ENCODE measurements around the gene PPIA.
"Not testable (repeated sequence)": the region's sequence is repeated elsewhere in the genome, so short reads cannot be mapped to it uniquely, and the experiment has no call there.

The PPIA gene

DNA sequence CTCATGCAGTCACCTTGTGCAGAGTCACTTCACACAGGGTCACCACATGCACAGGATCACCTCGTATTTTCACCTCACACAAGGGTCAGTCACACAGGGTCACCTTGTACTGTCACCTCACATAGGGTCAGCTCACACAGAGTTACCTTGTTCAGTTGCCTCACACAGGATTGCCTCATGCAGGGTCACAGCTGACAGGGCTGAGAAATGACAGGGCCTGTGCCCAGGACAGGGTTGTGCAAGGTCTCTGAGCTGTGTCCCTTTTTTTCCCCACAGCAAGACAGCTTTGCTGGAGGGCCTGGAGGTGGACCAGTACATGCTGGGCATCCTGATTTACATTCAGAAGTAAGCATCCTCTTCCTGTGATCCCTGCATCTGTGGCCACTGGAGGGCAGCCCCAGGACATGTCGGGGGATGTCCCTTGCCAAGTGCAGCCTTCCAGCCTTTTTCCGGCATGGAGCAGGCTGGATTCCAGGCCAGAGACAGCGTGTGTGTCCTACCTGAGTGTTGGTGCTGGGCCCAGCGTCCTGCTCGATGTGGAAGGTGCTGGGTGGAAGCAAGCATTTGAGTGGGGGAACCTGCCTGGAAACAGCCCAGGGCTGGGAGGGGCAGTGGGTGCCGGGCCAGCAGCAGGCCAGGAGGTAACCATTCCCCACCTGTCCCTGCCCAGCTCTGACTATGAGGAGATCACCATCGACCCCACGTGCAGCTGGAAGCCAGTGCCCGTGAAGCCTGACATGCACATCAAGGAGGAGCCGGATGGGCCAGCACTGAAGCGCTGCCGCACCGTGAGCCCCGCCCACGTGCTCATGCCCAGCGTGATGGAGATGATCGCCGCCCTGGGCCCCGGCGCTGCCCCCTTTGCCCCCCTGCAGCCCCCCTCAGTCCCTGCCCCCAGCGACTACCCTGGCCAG lies 31.6 kb upstream of the PPIA start:
- DNase-seq: no peak

DNA sequence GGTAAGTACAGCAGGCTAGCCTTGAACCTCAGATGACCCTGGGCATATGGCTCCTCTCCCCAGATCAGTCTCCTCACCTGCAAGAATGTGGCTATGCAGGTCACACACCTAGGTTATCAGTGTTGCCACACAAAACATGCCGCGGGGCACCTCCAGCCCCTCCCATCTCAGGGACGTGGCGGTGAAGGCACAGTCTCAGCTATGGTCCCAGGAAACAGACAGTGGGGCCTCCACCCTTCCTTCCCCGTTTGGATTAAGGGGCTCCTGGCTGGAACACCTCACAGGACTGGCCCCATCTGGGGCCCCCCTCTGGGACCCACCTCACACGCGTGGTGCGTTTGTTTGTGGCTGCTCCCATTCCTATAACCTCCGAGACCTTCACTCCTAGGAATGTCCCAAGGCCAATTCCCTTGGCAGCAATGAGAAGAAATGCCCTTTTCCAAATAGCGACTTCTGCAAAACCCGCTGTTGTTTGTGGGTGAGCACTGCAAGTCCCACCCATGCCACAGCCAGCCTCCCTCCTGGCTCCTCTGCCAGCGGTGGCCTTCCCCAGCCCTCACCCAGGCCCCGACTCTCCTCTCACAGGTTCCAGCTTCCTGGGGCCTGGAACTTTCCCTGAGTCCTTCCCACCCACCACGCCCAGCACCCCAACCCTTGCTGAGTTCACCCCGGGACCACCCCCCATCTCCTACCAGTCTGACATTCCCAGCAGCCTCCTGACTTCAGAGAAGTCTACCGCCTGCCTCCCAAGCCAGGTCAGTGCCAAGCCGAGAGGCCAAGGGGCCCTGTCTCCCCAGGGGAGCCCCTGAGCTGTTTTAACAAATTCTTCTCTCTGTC lies 30.7 kb upstream of the PPIA start:
- DNase-seq: no peak

DNA sequence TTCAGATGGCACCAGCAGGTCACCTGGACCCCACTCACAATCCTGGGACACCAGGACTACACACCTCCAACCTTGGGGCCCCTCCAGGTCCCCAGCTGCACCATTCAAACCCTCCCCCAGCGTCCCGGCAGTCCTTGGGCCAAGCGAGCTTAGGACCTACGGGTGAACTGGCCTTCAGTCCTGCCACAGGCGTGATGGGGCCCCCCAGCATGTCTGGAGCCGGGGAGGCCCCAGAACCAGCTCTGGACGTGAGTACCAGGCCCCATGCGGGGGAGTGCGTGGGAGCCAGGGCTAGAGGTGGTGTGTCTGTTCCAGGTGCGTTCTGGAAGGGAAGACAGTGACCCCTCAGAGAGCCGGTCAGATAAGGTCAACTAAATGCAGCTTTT lies 30.1 kb upstream of the PPIA start:
- no peak for DNase-seq

DNA sequence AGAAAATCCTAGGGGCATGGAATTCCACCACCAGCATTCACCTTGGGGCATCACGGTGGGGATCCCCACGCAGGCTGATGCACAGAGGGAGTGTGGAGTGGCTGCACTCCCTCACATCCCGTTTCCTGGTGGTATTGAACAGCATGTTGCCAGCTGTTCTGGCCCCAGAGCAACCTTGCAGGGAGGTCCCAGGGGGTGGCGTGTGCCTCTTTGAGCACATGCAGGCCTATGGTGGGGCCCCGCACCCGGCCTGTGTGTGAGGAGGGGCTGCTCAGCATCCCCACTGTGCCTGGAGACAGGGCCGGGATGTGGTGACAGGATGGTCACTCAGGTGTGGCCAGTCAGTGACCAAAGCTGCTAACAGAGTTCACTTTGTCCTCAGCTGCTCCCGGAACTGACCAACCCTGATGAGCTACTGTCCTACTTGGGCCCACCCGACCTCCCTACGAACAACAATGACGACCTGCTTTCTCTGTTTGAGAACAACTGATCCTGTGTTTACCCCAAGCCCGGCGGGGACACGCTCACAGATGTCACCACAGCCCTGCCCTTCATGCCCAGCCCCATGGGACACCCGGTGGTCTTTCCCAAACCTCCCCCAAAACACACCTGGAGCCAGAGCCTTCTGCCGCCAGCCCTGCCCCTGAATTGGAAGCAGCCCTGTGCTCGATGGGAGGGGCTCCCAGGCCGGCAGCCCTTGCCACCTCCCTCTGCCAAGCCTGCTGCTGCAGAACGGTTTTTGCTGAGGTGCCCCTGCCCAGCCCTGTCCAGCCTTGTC lies 29.2 kb upstream of the PPIA start:
- no peak for DNase-seq

DNA sequence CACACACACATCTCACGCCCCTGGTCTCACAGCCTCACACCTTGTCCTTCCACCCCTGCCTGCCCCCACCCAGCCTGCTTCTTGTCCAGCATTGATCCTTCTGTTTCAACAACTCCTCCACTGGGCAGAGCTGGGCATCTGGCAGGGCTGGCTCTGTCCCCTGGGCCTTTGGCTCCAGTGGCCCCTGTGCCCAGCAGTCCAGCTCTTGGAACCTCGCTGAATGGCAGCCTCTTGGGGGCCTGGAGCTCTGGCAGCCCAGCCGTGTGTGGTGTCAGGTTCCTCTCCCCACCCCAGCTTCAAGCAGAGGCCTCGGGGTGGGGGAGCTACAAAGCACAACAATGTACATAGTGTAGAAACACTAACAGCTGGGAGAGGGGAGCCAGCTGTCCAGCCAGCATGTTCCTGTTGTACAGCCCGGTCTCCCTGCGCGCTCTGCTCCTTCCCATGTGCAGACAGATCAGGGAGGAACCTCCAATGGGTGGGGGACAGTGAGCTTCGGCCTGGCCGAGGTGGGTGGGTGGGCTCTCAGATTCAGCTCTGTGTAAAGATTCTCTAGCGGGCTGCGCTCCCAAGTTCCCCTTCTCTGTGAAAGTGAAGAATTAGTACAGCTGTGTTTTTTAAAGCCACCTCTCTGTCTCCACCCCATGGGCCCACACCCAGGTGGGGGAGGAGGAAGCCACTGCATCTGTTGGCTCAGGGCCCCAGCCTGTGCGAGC lies 28.4 kb upstream of the PPIA start:
- peak; percentile 90 for DNase-seq

DNA sequence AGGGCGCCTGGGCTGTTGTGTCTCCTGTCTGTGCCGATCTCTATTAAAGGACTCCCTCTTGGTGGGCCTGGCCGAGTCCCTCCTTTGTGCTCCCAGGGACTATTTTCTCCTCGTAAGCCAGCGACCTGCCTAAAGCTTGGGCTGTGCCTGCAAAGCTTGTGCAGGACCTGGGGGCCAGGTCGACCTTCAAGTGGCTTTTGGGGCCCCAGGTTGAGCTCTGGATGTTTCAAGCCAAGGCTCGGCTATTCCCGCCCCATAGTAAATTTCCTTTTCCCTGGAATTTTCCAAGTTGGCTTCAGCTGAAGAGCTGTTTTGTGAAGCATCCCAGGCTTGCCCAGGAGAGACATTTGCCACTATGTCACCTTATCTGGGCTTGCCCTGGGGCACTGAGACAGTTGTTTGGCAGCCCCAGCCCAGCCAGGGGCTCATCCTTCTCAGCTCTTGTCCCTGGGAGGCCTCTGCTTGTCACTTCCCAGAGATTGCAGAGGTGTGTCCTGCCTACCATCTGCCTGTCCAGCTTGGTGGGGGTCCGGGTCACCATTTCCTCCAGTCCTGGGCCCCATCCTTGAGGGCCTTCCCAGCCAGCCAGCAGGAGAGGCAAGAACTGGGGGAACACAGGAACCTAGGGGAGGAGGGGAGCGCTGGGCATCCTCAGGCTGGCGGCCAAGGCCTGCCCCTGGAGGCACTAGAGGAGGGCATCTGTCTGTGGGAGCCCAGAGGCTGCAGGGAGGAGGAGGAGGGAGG lies 27.7 kb upstream of the PPIA start:
- DNase-seq: no peak

DNA sequence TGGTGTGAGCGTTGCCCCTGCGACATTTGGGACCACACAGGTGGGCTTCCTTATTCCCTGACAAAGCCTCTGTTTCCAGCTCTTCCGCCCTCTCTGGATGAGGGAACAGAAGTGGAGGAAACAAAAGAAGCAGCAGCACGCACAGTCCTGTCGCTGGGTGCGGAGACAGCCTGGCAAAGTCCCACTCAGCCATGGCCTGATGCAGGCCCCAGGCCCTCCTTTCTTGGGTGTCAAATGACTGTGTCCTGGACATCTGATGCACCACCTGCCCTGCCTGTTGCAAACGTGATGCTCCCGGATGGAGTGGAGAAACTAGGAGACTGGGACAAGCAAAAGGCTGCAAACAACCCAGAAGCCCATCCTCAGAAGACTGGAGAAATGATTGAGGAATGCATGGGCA lies 27.1 kb upstream of the PPIA start:
- no peak for DNase-seq

DNA sequence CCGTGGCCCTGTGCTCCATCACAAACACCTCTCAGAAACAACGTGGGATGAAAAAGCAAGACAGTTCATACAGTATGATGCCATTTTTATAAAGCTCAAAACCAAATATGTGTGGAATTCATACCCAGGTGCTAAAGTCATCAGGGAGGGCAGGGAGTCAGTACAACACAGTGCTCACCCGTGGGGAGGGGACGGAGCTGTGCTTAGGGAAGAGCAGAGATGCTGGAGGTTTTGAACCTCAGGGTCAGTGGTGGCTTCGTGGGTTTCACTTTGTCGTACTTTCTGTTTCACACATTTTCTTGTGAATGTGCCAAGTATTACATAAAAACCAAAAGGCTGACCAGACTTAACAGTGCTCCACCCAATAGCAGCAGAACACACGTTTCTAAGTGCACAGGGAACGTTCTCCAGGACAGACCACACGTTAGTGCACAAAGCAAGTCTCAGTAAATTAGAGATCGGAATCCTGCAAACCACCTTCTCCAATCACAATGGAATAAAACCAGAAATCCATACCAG lies 26.6 kb upstream of the PPIA start:
- DNase-seq: peak; percentile 91

DNA sequence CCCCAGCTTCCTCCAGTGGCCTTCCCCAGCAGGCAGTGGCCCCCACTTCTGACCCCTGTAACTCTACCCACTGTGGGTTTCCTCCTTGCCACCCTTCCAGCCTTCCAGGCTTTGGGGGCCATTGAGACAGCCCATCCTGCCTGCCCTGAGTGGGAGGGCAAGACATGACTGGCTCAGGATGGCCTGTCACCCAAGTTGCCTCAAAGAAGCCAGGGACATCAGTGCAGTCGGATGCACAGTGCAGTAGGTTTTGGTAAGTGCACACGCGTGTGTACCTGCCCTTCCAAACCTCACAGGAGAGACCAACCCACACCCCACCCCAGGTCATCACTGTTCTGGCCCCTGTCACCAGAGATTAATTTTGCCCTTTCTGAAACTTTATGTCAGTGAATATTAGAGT lies 25.1 kb upstream of the PPIA start:
- no peak for DNase-seq

DNA sequence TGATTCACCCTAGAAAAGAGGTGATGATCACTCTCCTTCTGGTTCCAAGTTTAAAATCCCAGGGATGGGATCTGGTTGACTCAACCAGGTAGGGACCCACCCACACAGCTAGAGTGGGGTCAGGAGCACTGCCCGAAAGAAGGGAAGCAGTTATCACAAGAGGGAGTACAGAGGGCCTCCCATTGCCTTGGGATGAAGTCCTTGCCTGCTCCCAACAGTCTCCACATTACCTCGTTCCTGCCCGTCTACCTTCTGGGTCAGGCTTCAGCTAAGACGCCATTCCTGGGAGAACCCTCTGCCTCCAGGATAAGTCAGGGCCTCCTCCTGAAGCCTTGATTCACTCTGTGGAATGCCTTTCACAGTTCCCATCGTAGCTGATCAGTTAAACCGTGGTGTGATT lies 24.0 kb upstream of the PPIA start:
- no peak for DNase-seq

DNA sequence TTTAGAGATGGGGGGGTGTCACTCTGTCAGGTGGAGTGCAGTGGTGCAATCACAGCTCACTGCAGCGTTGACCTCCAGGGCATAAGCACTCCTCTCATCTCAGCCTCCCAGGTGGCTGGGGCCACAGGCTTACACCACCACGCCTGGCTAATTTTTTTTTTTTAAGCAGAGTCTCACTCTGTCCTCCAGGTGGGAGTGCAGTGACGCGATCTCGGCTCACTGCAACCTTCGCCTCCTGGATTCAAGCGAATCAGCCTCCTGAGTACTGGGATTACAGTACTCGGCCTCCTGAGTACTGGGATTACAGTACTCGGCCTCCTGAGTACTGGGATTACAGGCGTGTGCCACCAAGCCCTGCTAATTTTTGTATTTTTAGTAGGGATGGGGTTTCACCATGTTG lies 23.6 kb upstream of the PPIA start:
- peak; percentile 61 for DNase-seq

DNA sequence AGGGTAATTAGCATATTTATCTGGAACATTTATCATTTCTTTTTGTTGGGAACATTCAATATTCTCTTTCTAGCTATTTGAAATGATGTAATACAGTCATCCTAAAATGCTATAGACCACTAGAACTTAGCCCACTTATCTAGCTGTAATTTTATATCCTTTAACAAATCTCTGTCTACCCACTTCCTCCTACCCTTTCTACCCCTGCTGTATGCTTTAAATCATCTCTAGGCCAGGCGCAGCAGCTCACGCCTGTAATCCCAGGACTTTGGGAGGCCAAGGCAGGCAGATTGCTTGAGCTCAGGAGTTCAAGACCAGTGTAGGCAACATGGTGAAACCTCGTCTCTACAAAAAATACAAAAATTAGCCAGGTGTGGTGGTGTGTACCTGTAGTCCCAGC lies 22.0 kb upstream of the PPIA start:
- DNase-seq: not testable (repeated sequence)

DNA sequence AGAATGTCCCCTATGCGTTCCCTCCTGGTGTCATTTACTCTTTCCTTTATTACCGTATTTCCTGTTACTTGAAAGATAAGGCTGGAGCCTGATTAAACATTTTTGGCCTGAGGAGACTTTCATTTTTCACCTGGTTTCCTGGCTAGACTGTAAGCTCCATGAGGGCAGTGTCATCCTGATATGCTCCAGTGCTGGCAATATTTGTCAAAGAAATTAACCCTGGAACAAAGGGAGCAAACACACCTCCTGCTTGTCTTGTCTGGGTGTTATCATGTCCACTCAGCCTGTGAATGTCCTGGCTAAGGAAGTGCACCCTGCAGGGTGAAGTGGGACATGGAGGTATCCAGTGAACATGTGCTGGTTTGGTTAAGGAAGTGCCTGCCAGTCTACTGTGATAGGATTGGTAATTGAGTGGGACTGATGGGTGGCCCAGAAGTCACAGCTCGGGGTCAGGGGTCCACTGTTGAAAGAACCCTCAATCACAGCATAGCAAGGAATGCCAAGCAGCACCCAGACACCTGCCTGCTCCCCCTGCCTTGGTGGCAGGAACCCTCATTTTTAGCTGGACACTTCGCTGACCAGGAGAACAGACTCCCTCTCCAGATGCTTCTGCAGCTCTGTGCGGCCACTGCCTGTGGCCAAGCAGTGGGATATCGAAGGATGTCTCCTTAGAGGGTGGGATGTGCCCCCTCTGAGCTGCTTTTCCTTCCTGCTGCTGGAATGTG lies 20.9 kb upstream of the PPIA start:
- DNase-seq: no peak

DNA sequence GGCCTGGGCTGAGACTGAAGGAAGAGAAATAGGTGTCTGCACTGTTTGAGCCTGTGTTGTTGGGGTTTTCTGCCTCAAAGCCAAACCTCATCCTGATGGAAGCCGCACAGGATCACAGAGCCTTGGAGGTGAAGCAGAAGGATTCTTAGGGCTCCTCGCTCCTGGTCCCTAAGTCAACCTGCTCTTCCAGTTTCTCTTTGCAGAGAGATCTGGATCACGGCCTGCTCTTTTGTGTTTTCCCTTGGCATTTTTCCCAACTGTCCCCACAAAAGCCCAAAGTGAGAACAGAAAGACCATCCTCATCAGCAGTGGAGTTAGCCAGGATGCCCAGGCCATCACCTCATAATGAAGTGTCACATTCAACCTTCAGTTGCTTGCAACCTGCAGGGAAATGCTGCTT lies 20.3 kb upstream of the PPIA start:
- no peak for DNase-seq

DNA sequence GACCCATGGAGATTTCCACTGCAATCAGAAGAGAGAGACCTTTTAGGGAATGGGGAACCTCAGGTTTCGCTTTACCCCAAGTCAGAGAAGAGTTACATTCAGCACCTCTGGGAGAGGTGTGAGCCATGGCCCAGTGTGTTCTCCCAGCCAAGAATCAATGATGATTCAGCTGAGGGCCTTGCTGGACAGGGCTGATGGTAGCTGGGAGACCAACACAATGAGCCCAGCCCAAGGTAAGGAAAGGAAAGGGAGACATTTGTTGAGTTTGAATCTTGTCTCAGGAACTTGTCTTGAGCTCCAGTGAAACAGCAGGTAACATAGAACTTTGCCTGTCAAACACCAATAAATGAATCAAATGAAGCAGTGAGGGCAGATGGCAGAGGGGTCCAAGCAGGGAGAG lies 14.0 kb upstream of the PPIA start:
- DNase-seq: no peak

DNA sequence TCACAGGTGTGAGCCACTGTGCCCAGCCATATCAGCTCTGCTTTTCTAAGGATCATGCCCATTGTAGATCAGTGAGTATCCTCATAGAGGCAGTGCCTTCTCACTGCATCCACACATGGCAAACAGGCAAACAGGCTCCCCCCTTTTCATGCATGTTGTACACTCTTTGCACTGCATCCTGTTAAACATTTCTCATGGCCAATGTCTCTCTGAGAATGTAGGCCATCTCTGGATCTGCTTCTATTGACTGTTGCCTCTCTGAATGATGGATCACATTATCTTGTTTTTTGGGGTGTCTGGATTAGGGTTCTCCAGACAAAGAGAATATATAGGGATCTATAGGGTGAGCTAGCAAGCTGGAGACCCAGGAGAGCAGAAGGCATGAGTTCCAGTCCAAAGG lies 13.1 kb upstream of the PPIA start:
- no peak for DNase-seq

DNA sequence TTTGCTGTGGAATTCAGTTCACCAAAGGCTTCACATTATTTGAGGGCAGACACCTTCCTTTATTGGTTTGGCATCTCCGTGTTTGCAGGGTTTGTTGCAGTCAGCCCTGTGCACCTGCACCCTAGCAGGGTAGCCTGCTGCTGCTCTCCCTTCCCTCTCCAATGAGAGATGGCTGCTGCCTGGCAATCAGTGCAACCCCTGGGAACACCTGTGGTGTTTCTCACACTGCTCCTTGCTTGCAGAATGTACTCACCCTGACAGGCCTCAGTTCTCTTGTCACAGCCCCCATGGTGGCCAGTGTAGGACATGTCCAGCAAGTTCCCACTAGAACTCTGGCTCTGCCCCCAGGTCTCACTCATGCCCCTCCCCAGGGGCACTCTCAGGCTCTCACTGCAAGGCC lies 12.1 kb upstream of the PPIA start:
- DNase-seq: no peak

DNA sequence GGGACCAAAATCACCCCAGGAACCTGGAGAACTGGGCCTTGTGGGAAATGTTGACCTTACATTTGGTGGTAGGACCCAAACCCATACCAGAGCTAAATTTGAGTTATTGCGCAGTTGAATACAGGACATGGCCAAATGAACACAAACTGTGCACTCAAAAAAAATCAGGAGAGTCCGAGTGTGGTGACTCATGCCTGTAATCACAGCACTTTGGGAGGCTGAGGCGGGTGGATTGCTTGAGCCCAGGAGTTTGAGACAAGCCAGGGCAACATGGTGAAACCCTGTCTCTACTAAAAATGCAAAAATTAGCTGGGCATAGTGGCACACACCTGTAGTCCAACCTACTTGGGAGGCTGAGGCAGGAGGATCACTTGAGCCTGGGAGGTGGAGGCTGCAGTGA lies 11.3 kb upstream of the PPIA start:
- DNase-seq: not testable (repeated sequence)

DNA sequence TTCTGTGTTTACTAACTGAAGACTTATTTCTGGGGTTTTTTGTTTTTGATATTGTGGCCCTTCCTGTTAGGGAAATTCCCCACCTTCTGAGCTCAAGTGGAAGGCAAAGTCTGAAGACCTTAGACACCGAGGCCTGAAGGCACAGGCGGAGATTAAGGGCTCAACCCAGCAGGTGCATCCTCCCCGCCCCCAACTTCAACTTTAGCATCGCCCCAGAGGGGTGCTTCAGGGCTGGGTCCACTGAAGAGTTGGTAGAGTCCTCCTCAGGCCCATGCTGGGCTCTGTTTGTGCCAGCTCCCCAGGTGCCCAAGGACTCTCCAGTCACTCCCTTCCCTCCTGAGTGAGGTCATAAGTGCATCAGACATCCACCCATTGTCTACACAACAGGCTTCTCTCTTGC lies 9.4 kb upstream of the PPIA start:
- DNase-seq: peak; percentile 72

DNA sequence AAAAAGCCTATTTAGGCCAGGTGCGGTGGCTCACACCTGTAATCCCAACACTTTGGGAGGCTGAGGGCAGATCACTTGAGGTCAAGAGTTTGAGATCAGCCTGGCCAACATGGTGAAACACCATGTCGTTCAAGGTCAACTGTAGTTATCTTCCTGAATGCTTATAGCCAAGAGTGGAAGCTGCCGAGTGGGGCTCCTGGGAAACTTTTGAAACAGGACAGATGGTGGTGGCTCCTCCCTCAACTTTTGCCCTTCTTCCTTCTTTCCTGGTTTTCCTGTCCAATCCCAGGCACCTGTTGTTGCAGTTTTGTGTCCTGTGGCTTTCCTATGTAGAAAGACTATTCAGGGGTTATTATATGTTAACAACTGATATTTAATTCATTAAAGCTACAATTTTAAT lies 8.7 kb upstream of the PPIA start:
- no peak for DNase-seq

DNA sequence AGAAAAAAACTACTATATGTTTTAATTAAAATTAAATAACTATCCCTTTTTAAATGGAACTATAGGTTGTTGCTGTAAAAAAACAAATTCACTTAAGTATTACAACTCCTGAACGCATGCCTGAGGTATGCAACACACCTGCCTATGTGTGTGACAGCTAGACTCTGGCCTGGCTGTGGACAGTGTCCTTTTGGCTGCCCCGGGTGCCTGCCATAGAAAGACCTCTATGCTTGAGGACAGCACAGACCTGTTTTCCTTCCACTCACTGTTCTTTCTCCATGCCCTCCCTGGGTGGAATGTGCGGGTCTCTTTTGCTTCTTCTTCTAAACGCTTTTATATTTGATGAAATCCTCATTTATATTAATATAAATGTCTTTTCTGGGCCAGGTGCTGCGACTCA lies 6.5 kb upstream of the PPIA start:
- DNase-seq: no peak
